Gastrocnemius medialis (tissue), 4 donors: Measurements from ENCODE around the gene IL18. TPM values are rescaled to one million over a fixed set of nuclear protein-coding genes. Genes with fewer than 3 reads are reported as not detected.
A peak's percentile ranks its signal among the peaks of the same experiment; 100 is the strongest.

ENCODE experiments used
- ATAC-seq, 2 donors: fragments of 150-250 bp; one replicate each; pipeline ENCODE4 v1.9.1; 2016
- DNase-seq, 2 donors: peaks; one replicate each; pipeline ENCODE4 v3.0.0-alpha.2; 2019
- H3K27ac ChIP-seq, 4 donors: fragments of 200-600 bp; sonication (generic); 1 replicate in 1 of 4; 2 replicates in 3 of 4; pipeline ENCODE4 v1.5.1; 2016 to 2018; ENCODE audit warnings: mild to moderate bottlenecking in 2 of 4, moderate library complexity in 1 of 4
- H3K27me3 ChIP-seq, 3 donors: fragments of 200-600 bp; sonication (generic) in 2 of 3; 1 replicate in 1 of 3; 2 replicates in 2 of 3; pipeline versions ENCODE4 v1.5.1 to v1.6.0; 2016 to 2019; ENCODE audit warnings: mild to moderate bottlenecking in 1 of 3, moderate library complexity in 1 of 3
- H3K36me3 ChIP-seq, 2 donors: fragments of 200-600 bp; sonication (generic) in 1 of 2; one replicate each; pipeline ENCODE4 v1.5.1; 2017 to 2018
- H3K4me1 ChIP-seq, 2 donors: fragments of 200-600 bp; sonication (generic) in 1 of 2; one replicate each; pipeline ENCODE4 v1.5.1; 2016 to 2017; ENCODE audit warnings: mild to moderate bottlenecking in 2 of 2
- H3K4me3 ChIP-seq, 4 donors: fragments of 200-600 bp; sonication (generic) in 3 of 4; 1 replicate in 1 of 4; 2 replicates in 3 of 4; pipeline ENCODE4 v1.5.1; 2016 to 2019; ENCODE audit warnings: mild to moderate bottlenecking in 2 of 4
- H3K9me3 ChIP-seq, 3 donors: fragments of 200-600 bp; sonication (generic) in 2 of 3; 1 replicate in 1 of 3; 2 replicates in 2 of 3; pipeline ENCODE4 v1.5.1; 2016 to 2019
- CTCF ChIP-seq, 5 experiments: fragments of 450-650 bp in 3 of 5; fragments of 200-600 bp in 2 of 5; sonication (generic) in 2 of 5; IDR thresholded peaks in 4 of 5; conservative IDR thresholded peaks in 1 of 5; 1 replicate in 4 of 5; 2 replicates in 1 of 5; pipeline ENCODE4 v1.5.1; 2016 to 2019; ENCODE audit warnings: antibody characterized with exemption in 5 of 5, mild to moderate bottlenecking in 3 of 5, moderate library complexity in 3 of 5
- POLR2A ChIP-seq, 2 donors: fragments of 450-650 bp; IDR thresholded peaks; one replicate each; pipeline ENCODE4 v1.6.1; 2017; ENCODE audit warnings: antibody characterized with exemption in 2 of 2, mild to moderate bottlenecking in 2 of 2, moderate library complexity in 2 of 2
- in situ Hi-C, 4 donors: fragments of 200-750 bp; cut with MboI; loops; one replicate each; pipeline versions ENCODE4 v1.15.0 to v1.8.0; 2017; ENCODE audit warnings: low sequenced_read_pairs in 4 of 4
- intact Hi-C: fragments of 100-400 bp; cut with DNase I; formaldehyde crosslinking; loops from one replicate; pipeline ENCODE4 v1.15.1; 2023; ENCODE audit warnings: low total_unique reads
- total RNA-seq, 4 donors: library from RNA; depleted of rRNA; stranded (reverse); fragments of >200 nt; gene quantifications; one replicate each; pipeline versions ENCODE4 v1.1.0 to v1.2.3, GENCODE V29; 2016

IL18 gene
- total RNA-seq, 4 donors from 2014 or later: 0.58 to 11.7 (median 6.8) TPM

- Histone ChIP-seq H3K4me1 (peaks cover 0 to 3% of the 10 kb centered on the region in 2 donors), H3K9me3 (no peaks in the 10 kb centered on the region), H3K4me3 (no peak overlapping the region), H3K36me3 (no peaks in the 10 kb centered on the region), H3K27ac (no peak overlapping the region), H3K27me3 (no peaks in the 10 kb centered on the region)
- TF ChIP-seq POLR2A (IDR thresholded peaks at IDR 0.05) (no peak), CTCF (IDR thresholded peaks at IDR 0.05 in 4 of 5, conservative IDR thresholded peaks at IDR 0.05 in 1 of 5) (no peak)
- no peak for DNase-seq
- intact Hi-C loops (no loop called here), in situ Hi-C loops (no loop called here)
- ATAC-seq: no peak
Observed at GRCh38 chr11:112106070-112106469, 57.8 kb downstream of the IL18 start.

- H3K27ac ChIP-seq: no peak overlapping the region
- DNase-seq (no peak), ATAC-seq (no peak)
- peaks cover 6 to 23% of the 10 kb centered on the region in 2 donors for H3K4me1 ChIP-seq
- H3K4me3 ChIP-seq: no peak overlapping the region
- intact Hi-C loops: no loop called here
- in situ Hi-C loops: no loop called here
- H3K27me3 ChIP-seq: no peaks in the 10 kb centered on the region
- H3K36me3 ChIP-seq: no peaks in the 10 kb centered on the region
- TF ChIP-seq CTCF (IDR thresholded peaks at IDR 0.05 in 4 of 5, conservative IDR thresholded peaks at IDR 0.05 in 1 of 5) (no peak), POLR2A (IDR thresholded peaks at IDR 0.05) (no peak)
- H3K9me3 ChIP-seq: no peaks in the 10 kb centered on the region
Observed at GRCh38 chr11:112103446-112103845, 60.4 kb downstream of the IL18 start.

GRCh38 chr11:112100462-112100861 lies 63.4 kb downstream of the IL18 start:
- Histone ChIP-seq H3K27ac (peak overlapping the region; percentile 45 to 78 (median 72)), H3K4me1 (peaks cover 6 to 23% of the 10 kb centered on the region in 2 donors), H3K4me3 (no peak overlapping the region), H3K27me3 (no peaks in the 10 kb centered on the region), H3K9me3 (no peaks in the 10 kb centered on the region), H3K36me3 (peaks cover 0 to 19% of the 10 kb centered on the region in 2 donors)
- ATAC-seq (peak; percentile 43 to 85), DNase-seq (peak in 1 of 2 donors; percentile 31)
- TF ChIP-seq POLR2A (IDR thresholded peaks at IDR 0.05) (no peak), CTCF (IDR thresholded peaks at IDR 0.05 in 4 of 5, conservative IDR thresholded peaks at IDR 0.05 in 1 of 5) (no peak)
- intact Hi-C loops: no loop called here
- in situ Hi-C loops: no loop called here

GRCh38 chr11:112097734-112098528 lies 66.0 kb downstream of the IL18 start:
- Histone ChIP-seq H3K4me3 (no peak overlapping the region), H3K4me1 (peaks cover 6 to 23% of the 10 kb centered on the region in 2 donors), H3K9me3 (no peaks in the 10 kb centered on the region), H3K27me3 (no peaks in the 10 kb centered on the region), H3K36me3 (peaks cover 0 to 42% of the 10 kb centered on the region in 2 donors), H3K27ac (no peak overlapping the region)
- intact Hi-C loops (no loop called here), in situ Hi-C loops (no loop called here)
- no peak for ATAC-seq
- TF ChIP-seq CTCF (IDR thresholded peaks at IDR 0.05 in 4 of 5, conservative IDR thresholded peaks at IDR 0.05 in 1 of 5) (no peak), POLR2A (IDR thresholded peaks at IDR 0.05) (no peak)
- DNase-seq: no peak
